ENCODE measurements around the gene CPNE1.

Gene CPNE1

GRCh38 chr20:35653893-35654292, 10.8 kb downstream of the CPNE1 start:
- H3K4me3 ChIP-seq (ENCODE audit: insufficient read depth, low read depth, low read length, poor library complexity, severe bottlenecking) = no peak overlapping the region
- H3K9me3 ChIP-seq (ENCODE audit: control insufficient read depth, low read length) = no peaks in the 10 kb centered on the region
- peaks cover 33% of the 10 kb centered on the region for H3K36me3 ChIP-seq (ENCODE audit: control insufficient read depth, insufficient read depth, low read length)
- no peaks in the 10 kb centered on the region for H3K27me3 ChIP-seq (replicated peaks; ENCODE audit: control insufficient read depth, insufficient read depth, low read length, poor library complexity, severe bottlenecking)
- no peak overlapping the region for H3K27ac ChIP-seq (ENCODE audit: insufficient read depth, low read length, poor library complexity, severe bottlenecking)
- DNase-seq = no peak
- peaks cover 14% of the 10 kb centered on the region for H3K4me1 ChIP-seq (ENCODE audit: control insufficient read depth, insufficient read depth, low read length, poor library complexity, severe bottlenecking)

DNA sequence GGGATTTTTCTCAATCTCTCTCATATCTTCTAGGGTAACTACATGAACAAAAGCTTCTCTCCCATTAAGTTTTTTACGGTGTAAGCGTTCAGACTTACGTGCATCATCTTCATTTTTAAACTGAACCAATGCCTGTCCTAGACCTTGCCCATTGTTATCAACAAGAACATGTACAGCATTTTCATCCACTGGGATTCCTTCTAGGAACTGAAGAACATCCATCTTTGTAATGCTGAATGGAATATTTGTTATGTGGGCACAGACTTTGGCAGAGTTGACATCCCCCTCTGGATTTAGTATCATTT, 11.3 kb downstream of the CPNE1 start:
- Histone ChIP-seq H3K27me3 (replicated peaks; ENCODE audit: control insufficient read depth, insufficient read depth, low read length, poor library complexity, severe bottlenecking) (no peaks in the 10 kb centered on the region), H3K9me3 (ENCODE audit: control insufficient read depth, low read length) (no peaks in the 10 kb centered on the region), H3K4me3 (ENCODE audit: insufficient read depth, low read depth, low read length, poor library complexity, severe bottlenecking) (no peak overlapping the region), H3K36me3 (ENCODE audit: control insufficient read depth, insufficient read depth, low read length) (peaks cover 33% of the 10 kb centered on the region), H3K27ac (ENCODE audit: insufficient read depth, low read length, poor library complexity, severe bottlenecking) (no peak overlapping the region), H3K4me1 (ENCODE audit: control insufficient read depth, insufficient read depth, low read length, poor library complexity, severe bottlenecking) (peaks cover 12% of the 10 kb centered on the region)
- no peak for DNase-seq

DNA sequence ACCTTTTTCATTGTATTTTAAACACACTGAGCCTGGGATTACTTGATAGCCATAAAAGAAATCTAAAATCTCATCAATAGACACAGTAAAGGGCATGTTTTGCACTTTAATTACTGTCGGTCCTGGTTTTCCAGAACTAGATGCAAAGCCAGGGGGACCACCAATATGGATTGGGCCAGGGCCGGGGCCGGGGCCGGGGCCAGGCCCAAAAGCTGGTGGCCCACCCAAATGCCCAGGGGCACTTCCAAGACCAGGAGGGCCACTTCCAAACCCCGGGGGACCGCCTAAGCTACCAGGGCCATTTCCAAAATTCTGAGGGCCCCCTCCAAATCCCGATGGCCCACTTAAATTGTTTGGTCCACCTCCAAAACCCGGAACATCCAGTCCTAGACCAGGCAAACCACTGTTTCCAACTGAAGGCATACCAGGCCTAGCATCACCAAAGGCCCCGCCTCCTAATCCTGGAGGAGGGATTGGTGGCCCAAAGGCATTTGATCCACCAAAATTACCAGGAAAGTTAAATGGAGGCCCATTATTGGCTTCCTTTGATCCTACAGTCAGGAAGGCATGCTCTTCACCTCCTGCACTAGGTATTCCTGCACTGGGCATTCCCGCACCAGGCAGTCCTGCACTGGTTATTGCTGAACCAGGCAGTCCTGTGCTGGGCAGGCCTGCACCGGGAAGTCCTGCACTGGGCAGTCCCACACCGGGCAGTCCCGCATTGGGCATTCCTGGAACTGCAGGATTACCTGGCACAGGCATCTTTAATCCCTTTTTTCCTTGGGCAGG, 11.9 kb downstream of the CPNE1 start:
- Histone ChIP-seq H3K9me3 (ENCODE audit: control insufficient read depth, low read length) (no peaks in the 10 kb centered on the region), H3K4me1 (ENCODE audit: control insufficient read depth, insufficient read depth, low read length, poor library complexity, severe bottlenecking) (peaks cover 7% of the 10 kb centered on the region), H3K27ac (ENCODE audit: insufficient read depth, low read length, poor library complexity, severe bottlenecking) (no peak overlapping the region), H3K27me3 (replicated peaks; ENCODE audit: control insufficient read depth, insufficient read depth, low read length, poor library complexity, severe bottlenecking) (no peaks in the 10 kb centered on the region), H3K36me3 (ENCODE audit: control insufficient read depth, insufficient read depth, low read length) (peaks cover 33% of the 10 kb centered on the region), H3K4me3 (ENCODE audit: insufficient read depth, low read depth, low read length, poor library complexity, severe bottlenecking) (no peak overlapping the region)
- no peak for DNase-seq

- no peak for DNase-seq
- Histone ChIP-seq H3K36me3 (ENCODE audit: control insufficient read depth, insufficient read depth, low read length) (peaks cover 33% of the 10 kb centered on the region), H3K27ac (ENCODE audit: insufficient read depth, low read length, poor library complexity, severe bottlenecking) (no peak overlapping the region), H3K4me1 (ENCODE audit: control insufficient read depth, insufficient read depth, low read length, poor library complexity, severe bottlenecking) (no peaks in the 10 kb centered on the region), H3K27me3 (replicated peaks; ENCODE audit: control insufficient read depth, insufficient read depth, low read length, poor library complexity, severe bottlenecking) (no peaks in the 10 kb centered on the region), H3K4me3 (ENCODE audit: insufficient read depth, low read depth, low read length, poor library complexity, severe bottlenecking) (no peak overlapping the region), H3K9me3 (ENCODE audit: control insufficient read depth, low read length) (no peaks in the 10 kb centered on the region)
Observed at GRCh38 chr20:35651958-35652357, 12.7 kb downstream of the CPNE1 start.

DNA sequence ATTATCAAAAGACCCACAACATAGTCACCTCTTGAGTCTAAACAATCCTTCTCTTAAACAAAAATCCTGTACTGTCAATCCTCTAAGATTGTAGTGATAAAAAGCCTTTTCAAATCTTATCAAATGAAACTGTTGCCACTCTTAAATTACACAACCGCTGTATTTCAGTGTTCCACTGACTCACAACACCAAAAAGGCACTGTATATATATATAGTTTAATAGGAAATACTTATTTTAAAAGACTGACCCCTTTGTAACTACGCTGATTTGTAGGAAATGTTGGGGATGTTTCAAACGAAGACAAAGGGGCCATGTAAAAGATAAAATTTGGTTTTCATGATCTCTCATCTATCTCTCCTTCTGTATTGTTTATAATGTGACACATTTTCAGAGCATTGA, 14.1 kb downstream of the CPNE1 start:
- no peaks in the 10 kb centered on the region for H3K9me3 ChIP-seq (ENCODE audit: control insufficient read depth, low read length)
- H3K36me3 ChIP-seq (ENCODE audit: control insufficient read depth, insufficient read depth, low read length) = peaks cover 33% of the 10 kb centered on the region
- no peak overlapping the region for H3K27ac ChIP-seq (ENCODE audit: insufficient read depth, low read length, poor library complexity, severe bottlenecking)
- H3K4me3 ChIP-seq (ENCODE audit: insufficient read depth, low read depth, low read length, poor library complexity, severe bottlenecking) = no peak overlapping the region
- no peak for DNase-seq
- peaks cover 2% of the 10 kb centered on the region for H3K4me1 ChIP-seq (ENCODE audit: control insufficient read depth, insufficient read depth, low read length, poor library complexity, severe bottlenecking)
- H3K27me3 ChIP-seq (replicated peaks; ENCODE audit: control insufficient read depth, insufficient read depth, low read length, poor library complexity, severe bottlenecking) = no peaks in the 10 kb centered on the region

DNA sequence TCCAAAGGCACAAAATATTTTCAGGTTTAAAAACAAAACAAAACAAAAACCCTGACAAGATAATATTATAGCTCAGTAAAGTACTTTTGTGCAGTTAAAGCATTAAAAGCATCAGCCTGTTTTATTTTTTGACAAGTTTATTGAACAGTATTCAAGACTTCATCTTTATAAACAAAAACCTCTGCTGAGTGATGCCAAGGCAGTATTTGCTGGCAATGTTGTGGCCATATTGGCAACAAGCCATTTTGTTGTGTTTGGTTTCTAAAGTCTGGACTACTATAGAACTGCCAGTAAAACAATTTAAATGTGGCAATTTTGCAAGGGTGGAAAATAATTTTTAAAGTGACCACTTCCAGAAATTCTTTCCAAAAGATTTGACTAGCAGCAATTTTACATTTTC, 15.9 kb downstream of the CPNE1 start:
- peaks cover 17% of the 10 kb centered on the region for H3K36me3 ChIP-seq (ENCODE audit: control insufficient read depth, insufficient read depth, low read length)
- no peaks in the 10 kb centered on the region for H3K9me3 ChIP-seq (ENCODE audit: control insufficient read depth, low read length)
- no peak overlapping the region for H3K27ac ChIP-seq (ENCODE audit: insufficient read depth, low read length, poor library complexity, severe bottlenecking)
- H3K4me1 ChIP-seq (ENCODE audit: control insufficient read depth, insufficient read depth, low read length, poor library complexity, severe bottlenecking) = peaks cover 7% of the 10 kb centered on the region
- H3K27me3 ChIP-seq (replicated peaks; ENCODE audit: control insufficient read depth, insufficient read depth, low read length, poor library complexity, severe bottlenecking) = no peaks in the 10 kb centered on the region
- no peak overlapping the region for H3K4me3 ChIP-seq (ENCODE audit: insufficient read depth, low read depth, low read length, poor library complexity, severe bottlenecking)
- no peak for DNase-seq

DNA sequence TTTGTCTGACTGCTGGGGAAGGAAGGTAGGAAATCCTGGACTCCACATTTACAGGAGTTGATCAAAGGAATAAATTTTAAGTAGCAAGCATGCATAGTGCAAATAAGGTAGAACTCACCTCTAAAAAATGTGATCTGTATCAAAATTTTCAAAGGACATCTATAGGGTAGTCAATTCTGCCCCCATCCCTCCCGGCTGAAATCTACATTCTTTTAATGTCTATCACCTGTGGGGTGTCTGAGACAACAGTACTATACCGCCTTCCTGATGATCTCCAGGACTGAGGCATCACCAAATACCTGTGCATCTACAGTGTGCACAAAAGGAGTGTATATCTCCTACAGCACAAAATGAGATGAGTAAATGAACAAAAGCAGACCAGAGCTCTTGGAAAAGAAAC, 19.9 kb downstream of the CPNE1 start:
- Histone ChIP-seq H3K4me3 (ENCODE audit: insufficient read depth, low read depth, low read length, poor library complexity, severe bottlenecking) (no peak overlapping the region), H3K36me3 (ENCODE audit: control insufficient read depth, insufficient read depth, low read length) (no peaks in the 10 kb centered on the region), H3K9me3 (ENCODE audit: control insufficient read depth, low read length) (no peaks in the 10 kb centered on the region), H3K4me1 (ENCODE audit: control insufficient read depth, insufficient read depth, low read length, poor library complexity, severe bottlenecking) (peaks cover 7% of the 10 kb centered on the region), H3K27me3 (replicated peaks; ENCODE audit: control insufficient read depth, insufficient read depth, low read length, poor library complexity, severe bottlenecking) (no peaks in the 10 kb centered on the region), H3K27ac (ENCODE audit: insufficient read depth, low read length, poor library complexity, severe bottlenecking) (no peak overlapping the region)
- no peak for DNase-seq

- Histone ChIP-seq H3K36me3 (ENCODE audit: control insufficient read depth, insufficient read depth, low read length) (no peaks in the 10 kb centered on the region), H3K4me3 (ENCODE audit: insufficient read depth, low read depth, low read length, poor library complexity, severe bottlenecking) (no peak overlapping the region), H3K9me3 (ENCODE audit: control insufficient read depth, low read length) (no peaks in the 10 kb centered on the region), H3K27ac (ENCODE audit: insufficient read depth, low read length, poor library complexity, severe bottlenecking) (no peak overlapping the region), H3K4me1 (ENCODE audit: control insufficient read depth, insufficient read depth, low read length, poor library complexity, severe bottlenecking) (peaks cover 7% of the 10 kb centered on the region), H3K27me3 (replicated peaks; ENCODE audit: control insufficient read depth, insufficient read depth, low read length, poor library complexity, severe bottlenecking) (no peaks in the 10 kb centered on the region)
- DNase-seq = no peak
Observed at GRCh38 chr20:35643045-35643444, 21.7 kb downstream of the CPNE1 start.

GRCh38 chr20:35641743-35642142, 23.0 kb downstream of the CPNE1 start:
- Histone ChIP-seq H3K27ac (ENCODE audit: insufficient read depth, low read length, poor library complexity, severe bottlenecking) (no peak overlapping the region), H3K9me3 (ENCODE audit: control insufficient read depth, low read length) (no peaks in the 10 kb centered on the region), H3K27me3 (replicated peaks; ENCODE audit: control insufficient read depth, insufficient read depth, low read length, poor library complexity, severe bottlenecking) (no peaks in the 10 kb centered on the region), H3K4me3 (ENCODE audit: insufficient read depth, low read depth, low read length, poor library complexity, severe bottlenecking) (no peak overlapping the region), H3K4me1 (ENCODE audit: control insufficient read depth, insufficient read depth, low read length, poor library complexity, severe bottlenecking) (peaks cover 7% of the 10 kb centered on the region), H3K36me3 (ENCODE audit: control insufficient read depth, insufficient read depth, low read length) (no peaks in the 10 kb centered on the region)
- no peak for DNase-seq

DNA sequence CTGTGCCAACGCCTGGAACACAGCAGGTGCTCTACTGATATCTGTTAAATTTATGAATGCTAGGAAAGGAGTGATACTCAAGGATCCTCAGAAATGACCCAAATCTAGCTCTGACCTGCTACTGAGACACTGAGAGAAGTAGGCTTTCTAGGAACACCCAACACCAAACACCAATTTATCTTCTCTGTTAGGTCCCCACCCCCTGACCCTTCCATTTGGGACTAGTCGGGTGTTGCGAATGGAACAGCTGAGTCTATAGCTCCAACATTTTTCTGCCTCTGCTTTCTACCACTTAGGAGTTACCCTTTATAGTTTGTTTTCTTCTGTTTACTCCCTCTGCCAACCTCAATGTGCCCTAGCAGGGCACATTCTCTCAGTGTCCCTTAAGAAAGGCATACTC, 24.0 kb downstream of the CPNE1 start:
- H3K36me3 ChIP-seq (ENCODE audit: control insufficient read depth, insufficient read depth, low read length) = no peaks in the 10 kb centered on the region
- DNase-seq = no peak
- peaks cover 7% of the 10 kb centered on the region for H3K4me1 ChIP-seq (ENCODE audit: control insufficient read depth, insufficient read depth, low read length, poor library complexity, severe bottlenecking)
- H3K9me3 ChIP-seq (ENCODE audit: control insufficient read depth, low read length) = no peaks in the 10 kb centered on the region
- no peak overlapping the region for H3K27ac ChIP-seq (ENCODE audit: insufficient read depth, low read length, poor library complexity, severe bottlenecking)
- no peaks in the 10 kb centered on the region for H3K27me3 ChIP-seq (replicated peaks; ENCODE audit: control insufficient read depth, insufficient read depth, low read length, poor library complexity, severe bottlenecking)
- no peak overlapping the region for H3K4me3 ChIP-seq (ENCODE audit: insufficient read depth, low read depth, low read length, poor library complexity, severe bottlenecking)
